HepG2 (cell line): Measurements from ENCODE around the gene CPLANE2. TPM values are rescaled to one million over a fixed set of nuclear protein-coding genes. Genes with fewer than 3 reads are reported as not detected.
A peak's percentile ranks its signal among the peaks of the same experiment; 100 is the strongest.
"Not testable (repeated sequence)": the region's sequence is repeated elsewhere in the genome, so short reads cannot be mapped to it uniquely, and the experiment has no call there.

Experiments
- ATAC-seq: fragments of 200-7000 bp; cut with Tn5 transposase; 3 replicates; pipeline ENCODE4 v1.9.1; 2020; ENCODE audit warnings: mild to moderate bottlenecking, moderate library complexity
- BruUV-seq: library from RNA; stranded (reverse); fragments of 400-500 nt; replicated peaks from 2 replicates; lab custom pipeline; 2021; lab: Mats Ljungman, UMichigan
- CTCF ChIA-PET: fragments of 300-600 bp; formaldehyde crosslinking; extraction: SDS; loops from one replicate; lab custom pipeline; 2021; ENCODE audit warnings: low total read pairs, inconsistent platforms, low intra/inter-chr PET ratio; lab: Yijun Ruan, JAX
- POLR2A ChIA-PET: fragments of 350-600 bp; sonication (Branson Sonifier 250); formaldehyde crosslinking; loops from one replicate; lab custom pipeline; 2020; ENCODE audit warnings: antibody characterized with exemption, inconsistent platforms; lab: Yijun Ruan, JAX
- DNase-seq: peaks from one replicate; pipeline ENCODE4 v3.0.0-alpha.2; 2015; ENCODE audit warnings: low spot score
- FAIRE-seq: peaks from 3 replicates; lab custom pipeline; 2011; peaks lifted over from hg19 to GRCh38; lab: Jason Lieb, UNC
- H2AFZ ChIP-seq: one replicate; pipeline ENCODE4 v1.6.1; 2011; ENCODE audit warnings: low read length, inconsistent platforms
- H3K27ac ChIP-seq: fragments of 300-600 bp; 3 replicates; pipeline ENCODE4 v1.8.0; 2011; ENCODE audit warnings: mixed run types, mild to moderate bottlenecking, mixed read lengths, low read length, inconsistent platforms; ENCODE audit not compliant: insufficient read depth; ENCODE audit errors: extremely low read length
- H3K27me3 ChIP-seq, 2 experiments: fragments of 200-600 bp in 1 of 2; 2 replicates in 1 of 2; 3 replicates in 1 of 2; pipeline versions ENCODE4 v1.6.0 to v1.8.0; 2011; ENCODE audit warnings: low read length in 2 of 2, mild to moderate bottlenecking in 2 of 2, moderate library complexity in 2 of 2, inconsistent platforms in 1 of 2; ENCODE audit not compliant: insufficient read depth in 2 of 2, control insufficient read depth in 1 of 2
- H3K36me3 ChIP-seq, 2 experiments: fragments of 200-600 bp in 1 of 2; replicated peaks in 1 of 2; 2 replicates in 1 of 2; 3 replicates in 1 of 2; pipeline versions ENCODE4 v1.5.1 to v1.8.0; 2011; ENCODE audit warnings: low read length in 2 of 2, inconsistent platforms in 1 of 2; ENCODE audit not compliant: insufficient read depth in 2 of 2, control insufficient read depth in 1 of 2
- H3K4me1 ChIP-seq: 2 replicates; pipeline ENCODE4 v1.5.1; 2012; ENCODE audit warnings: low read length, inconsistent platforms; ENCODE audit not compliant: insufficient read depth
- H3K4me2 ChIP-seq: 2 replicates; pipeline ENCODE4 v1.6.0; 2011; ENCODE audit warnings: low read depth, low read length, inconsistent platforms
- H3K4me3 ChIP-seq, 3 experiments: fragments of 200-600 bp in 1 of 3; sonication (generic), shearing (Covaris generic) in 1 of 3; replicated peaks in 1 of 3; 2 replicates each; pipeline ENCODE4 v1.5.1; 2011 to 2016; ENCODE audit warnings: low read length in 3 of 3, inconsistent platforms in 2 of 3, low read depth in 2 of 3, mild to moderate bottlenecking in 2 of 3, control low read depth in 1 of 3, mixed read lengths in 1 of 3; ENCODE audit not compliant: insufficient read depth in 1 of 3
- H3K79me2 ChIP-seq: one replicate; pipeline ENCODE4 v1.6.1; 2011; ENCODE audit warnings: low read length, inconsistent platforms; ENCODE audit not compliant: insufficient read depth
- H3K9ac ChIP-seq: 2 replicates; pipeline ENCODE4 v1.6.0; 2011; ENCODE audit warnings: mild to moderate bottlenecking, low read depth, low read length, inconsistent platforms; ENCODE audit not compliant: insufficient read depth
- H3K9me3 ChIP-seq: 2 replicates; pipeline ENCODE4 v1.5.1; 2012; ENCODE audit warnings: mild to moderate bottlenecking, low read length
- H4K20me1 ChIP-seq: 2 replicates; pipeline ENCODE4 v1.6.0; 2011; ENCODE audit warnings: inconsistent platforms, mild to moderate bottlenecking, low read length, moderate library complexity; ENCODE audit not compliant: insufficient read depth
- ASH2L ChIP-seq: fragments of 300-600, 200-600 bp; sonication (generic); IDR thresholded peaks from 2 replicates; pipeline ENCODE4 v1.7.0; 2017; ENCODE audit warnings: low read depth, mild to moderate bottlenecking, moderate library complexity, mixed read lengths, low read length; ENCODE audit not compliant: insufficient read length
- ATF4 ChIP-seq, 2 experiments: fragments of 450-650 bp in 1 of 2; sonication (generic) in 1 of 2; formaldehyde crosslinking; IDR thresholded peaks; 2 replicates each; pipeline versions ENCODE4 v1.5.0 to v1.8.0; 2020 to 2022; ENCODE audit warnings: mild to moderate bottlenecking in 1 of 2, missing genetic modification reagents in 1 of 2
- ATF7 ChIP-seq, 2 experiments: fragments of 450-650 bp in 1 of 2; sonication (generic) in 1 of 2; formaldehyde crosslinking in 1 of 2; IDR thresholded peaks; 2 replicates each; pipeline versions ENCODE4 v1.4.0 to v1.6.1; 2016 to 2020; ENCODE audit warnings: antibody characterized with exemption in 1 of 2, mild to moderate bottlenecking in 1 of 2, missing genetic modification reagents in 1 of 2
- BRF2 ChIP-seq: sonication (generic); formaldehyde crosslinking; IDR thresholded peaks from 2 replicates; pipeline ENCODE4 v1.8.1; 2022; ENCODE audit warnings: mild to moderate bottlenecking, missing genetic modification reagents
- CEBPG ChIP-seq: IDR thresholded peaks from 2 replicates; pipeline ENCODE4 v1.6.1; 2016
- EEA1 ChIP-seq: sonication (generic); formaldehyde crosslinking; IDR thresholded peaks from 2 replicates; pipeline ENCODE4 v1.5.1; 2020; ENCODE audit warnings: mild to moderate bottlenecking, missing genetic modification reagents, borderline replicate concordance
- EZH2 ChIP-seq: conservative IDR thresholded peaks from 2 replicates; pipeline ENCODE4 v1.6.1; 2012; ENCODE audit warnings: mild to moderate bottlenecking, low read depth, low read length, moderate library complexity
- MTF2 ChIP-seq: sonication (generic); formaldehyde crosslinking; IDR thresholded peaks from 2 replicates; pipeline ENCODE4 v1.5.0; 2020; ENCODE audit warnings: missing genetic modification reagents, borderline replicate concordance
- POLR2AphosphoS2 ChIP-seq: IDR thresholded peaks from 2 replicates; pipeline ENCODE4 v1.6.1; 2011; ENCODE audit warnings: low read depth, low read length, improper control_type of control experiment
- RAD21 ChIP-seq: fragments of 450-650 bp; formaldehyde crosslinking; IDR thresholded peaks from 2 replicates; pipeline ENCODE4 v1.5.0; 2020; ENCODE audit warnings: mild to moderate bottlenecking
- SIN3A ChIP-seq: IDR thresholded peaks from 2 replicates; pipeline ENCODE4 v1.6.1; 2011; ENCODE audit warnings: low read depth, mild to moderate bottlenecking, control low read depth, low read length, borderline replicate concordance
- ZBTB44 ChIP-seq: sonication (generic); formaldehyde crosslinking; IDR thresholded peaks from 2 replicates; pipeline ENCODE4 v1.4.0; 2020; ENCODE audit warnings: missing genetic modification reagents
- ZNF143 ChIP-seq: sonication (generic); formaldehyde crosslinking; IDR thresholded peaks from 2 replicates; pipeline ENCODE4 v1.4.0; 2020; ENCODE audit warnings: missing genetic modification reagents
- ZNF205 ChIP-seq: IDR thresholded peaks from 2 replicates; pipeline ENCODE4 v1.6.1; 2018; ENCODE audit warnings: missing biosample characterization, missing genetic modification reagents
- ZNF367 ChIP-seq: sonication (generic); formaldehyde crosslinking; IDR thresholded peaks from 2 replicates; pipeline ENCODE4 v1.4.0; 2020; ENCODE audit warnings: missing genetic modification reagents, borderline replicate concordance
- ZNF430 ChIP-seq: sonication (generic); formaldehyde crosslinking; IDR thresholded peaks from 2 replicates; pipeline ENCODE4 v1.9.0; 2021; ENCODE audit warnings: mild to moderate bottlenecking, missing genetic modification reagents
- WGBS: methylation state at CpG from one replicate; pipeline ENCODE4 v1.1.6; 2017; ENCODE audit warnings: low lambda C conversion rate; 5-methylcytosine and 5-hydroxymethylcytosine counted together
- in situ Hi-C: cut with HindIII; loops from 2 replicates; pipeline ENCODE4 v1.10.0; 2017; ENCODE audit warnings: low pct_unique_long_range_greater_than_20kb; ENCODE audit not compliant: extremely low pct_ligation_motif_present
- intact Hi-C: fragments of 100-400 bp; cut with micrococcal nuclease; formaldehyde crosslinking; loops from one replicate; pipeline ENCODE4 v1.10.0; 2022; ENCODE audit not compliant: unreplicated experiment
- polyA plus RNA-seq, 8 experiments: library from polyadenylated mRNA; depleted of rRNA in 3 of 8; stranded (reverse) in 7 of 8; unstranded in 1 of 8; fragments of >200 nt; fragmentation: Illumina TruSeq in 4 of 8; extraction: Trizol in 4 of 8; gene quantifications; 2 replicates each; pipeline versions ENCODE4 v1.2.1 to v1.2.3, GENCODE V29; 2011 to 2016; ENCODE audit warnings: low read depth in 4 of 8, missing spikeins in 1 of 8, mixed read lengths in 1 of 8; ENCODE audit not compliant: insufficient read depth in 1 of 8
- total RNA-seq, 5 experiments: library from RNA; depleted of rRNA; stranded (reverse); fragments of >200 nt; fragmentation: Illumina TruSeq; extraction: Trizol; gene quantifications; 2 replicates each; pipeline ENCODE4 v1.2.3, GENCODE V29; 2016; ENCODE audit warnings: low read depth in 1 of 5

Gene CPLANE2
- total and polyA plus RNA-seq, 2 of the 13 experiments (the other 11 are each of a cell fraction or from before 2014, with no cell fraction given) = 0.29 to 1.6 TPM

GRCh38 chr1:16257556-16257955 lies 20.6 kb upstream of the CPLANE2 start:
- H3K4me1 ChIP-seq; H3K4me3 ChIP-seq; H4K20me1 ChIP-seq; ATAC-seq; CTCF ChIA-PET; H3K79me2 ChIP-seq; H3K27ac ChIP-seq; H3K4me2 ChIP-seq; intact Hi-C loops; DNase-seq; FAIRE-seq; POLR2A ChIA-PET; BruUV-seq; in situ Hi-C loops; H3K27me3 ChIP-seq; H2AFZ ChIP-seq; H3K9me3 ChIP-seq; H3K9ac ChIP-seq; TF ChIP-seq ATF7 (CRISPR knock-in tag; IDR thresholded peaks at IDR 0.05): not testable (repeated sequence)
- peaks cover 5 to 45% of the 10 kb centered on the region in 2 experiments for H3K36me3 ChIP-seq
- WGBS = 95% methylated on average over 3 of the region's 3 CpGs
- TF ChIP-seq CEBPG (CRISPR knock-in tag) (peak; percentile 44; the same call in 1 of the 2 replicates), ATF4 (CRISPR knock-in tag; IDR thresholded peaks at IDR 0.05) (peak in 1 of 2 experiments; percentile 26; a peak in 1 of 4 replicates), ATF7 (IDR thresholded peaks at IDR 0.05) (peak; percentile 27; the same call in 1 of the 2 replicates)

GRCh38 chr1:16256478-16256877 lies 19.5 kb upstream of the CPLANE2 start:
- no peak for ATAC-seq
- no peaks in the 10 kb centered on the region for H3K4me1 ChIP-seq
- no TSS peak for BruUV-seq
- TF ChIP-seq SIN3A = no peak
- TF ChIP-seq EEA1 (CRISPR knock-in tag) = no peak
- no peak for TF ChIP-seq ASH2L
- no peak for TF ChIP-seq RAD21 (CRISPR knock-in tag)
- no peak for TF ChIP-seq EZH2
- TF ChIP-seq ZBTB44 (CRISPR knock-in tag) = no peak
- no peak for TF ChIP-seq ZNF430
- no peak for TF ChIP-seq ZNF143 (CRISPR knock-in tag)
- TF ChIP-seq ZNF205 (CRISPR knock-in tag) = no peak
- TF ChIP-seq BRF2 (CRISPR knock-in tag) = no peak
- TF ChIP-seq MTF2 (CRISPR knock-in tag) = no peak
- no peak for TF ChIP-seq ZNF367 (CRISPR knock-in tag)
- TF ChIP-seq POLR2AphosphoS2 = no peak

More at GRCh38 chr1:16256478-16256877, 19.5 kb upstream of the CPLANE2 start:
- Histone ChIP-seq H3K4me2 (no peak overlapping the region), H3K9ac (no peak overlapping the region), H3K27ac (no peak overlapping the region), H3K9me3 (no peaks in the 10 kb centered on the region), H3K4me3 (no peak overlapping the region), H4K20me1 (no peaks in the 10 kb centered on the region), H3K27me3 (no peaks in the 10 kb centered on the region), H2AFZ (no peak overlapping the region), H3K79me2 (no peaks in the 10 kb centered on the region), H3K36me3 (peaks cover 8 to 56% of the 10 kb centered on the region in 2 experiments)
- POLR2A ChIA-PET = no interaction called here
- intact Hi-C loops (no loop called here), in situ Hi-C loops (no loop called here)
- no peak for FAIRE-seq
- 89% methylated on average over 4 of the region's 4 CpGs for WGBS
- DNase-seq = no peak
- CTCF ChIA-PET = no interaction called here
